OCI-LY7 (cell line): ENCODE results near the gene PLAAT1. TPM values are rescaled to one million over a fixed set of nuclear protein-coding genes. Genes with fewer than 3 reads are reported as not detected.

Source experiments
- BruUV-seq: library from RNA; stranded (reverse); fragments of 400-500 nt; replicated peaks from 2 replicates; lab custom pipeline; 2021; lab: Mats Ljungman, UMichigan
- CTCF ChIA-PET: fragments of 300-600 bp; sonication (Branson Sonifier 250); formaldehyde crosslinking; loops from one replicate; lab custom pipeline; 2022; ENCODE audit warnings: antibody characterized with exemption; ENCODE audit not compliant: unreplicated experiment; lab: Charles Lee
- POLR2A ChIA-PET: fragments of 300-600 bp; sonication (Branson Sonifier 250); formaldehyde crosslinking; loops from one replicate; lab custom pipeline; 2022; ENCODE audit warnings: antibody characterized with exemption; lab: Charles Lee
- DNase-seq: peaks from one replicate; pipeline ENCODE4 v3.0.0-alpha.2; 2015; ENCODE audit warnings: low spot score
- H2AFZ ChIP-seq: fragments of 200-600 bp; sonication (generic), shearing (Covaris generic); 2 replicates; pipeline ENCODE4 v1.6.1; 2014; ENCODE audit warnings: mild to moderate bottlenecking, antibody characterized with exemption, low read length, moderate library complexity
- H3K27ac ChIP-seq: fragments of 200-600 bp; sonication (generic); 2 replicates; pipeline ENCODE4 v1.5.1; 2014; ENCODE audit warnings: mixed run types, low read depth, mild to moderate bottlenecking, moderate library complexity, low read length, inconsistent platforms; ENCODE audit not compliant: poor library complexity, severe bottlenecking
- H3K36me3 ChIP-seq: fragments of 200-600 bp; sonication (generic); 2 replicates; pipeline ENCODE4 v1.6.1; 2014; ENCODE audit warnings: mild to moderate bottlenecking, antibody characterized with exemption, low read length, moderate library complexity, mixed read lengths; ENCODE audit not compliant: insufficient read depth
- H3K4me1 ChIP-seq: fragments of 200-600 bp; sonication (generic); 2 replicates; pipeline ENCODE4 v1.5.1; 2014; ENCODE audit warnings: mild to moderate bottlenecking, low read length; ENCODE audit not compliant: insufficient read depth, poor library complexity, severe bottlenecking
- H3K4me2 ChIP-seq: fragments of 200-600 bp; sonication (generic); 2 replicates; pipeline ENCODE4 v1.6.1; 2014; ENCODE audit warnings: mild to moderate bottlenecking, low read length
- H3K4me3 ChIP-seq: fragments of 200-600 bp; sonication (generic); 2 replicates; pipeline ENCODE4 v1.5.1; 2014; ENCODE audit warnings: mild to moderate bottlenecking, low read depth, low read length; ENCODE audit not compliant: poor library complexity, severe bottlenecking
- H3K79me2 ChIP-seq: fragments of 200-600 bp; sonication (generic); 2 replicates; pipeline ENCODE4 v1.6.1; 2016; ENCODE audit warnings: low read depth, mild to moderate bottlenecking, low read length, moderate library complexity, mixed read lengths; ENCODE audit not compliant: insufficient read depth
- H3K9me2 ChIP-seq: fragments of 200-600 bp; sonication (generic); 2 replicates; pipeline ENCODE4 v1.6.1; 2016; ENCODE audit warnings: mild to moderate bottlenecking, low read length, mixed read lengths; ENCODE audit not compliant: insufficient read depth
- H3K9me3 ChIP-seq: fragments of 200-600 bp; sonication (generic); 2 replicates; pipeline ENCODE4 v1.6.1; 2014; ENCODE audit warnings: mild to moderate bottlenecking, mixed run types, low read length, mixed read lengths
- H4K20me1 ChIP-seq: fragments of 200-600 bp; sonication (generic); 2 replicates; pipeline ENCODE4 v1.6.1; 2014; ENCODE audit warnings: mild to moderate bottlenecking, antibody characterized with exemption, low read length, moderate library complexity, mixed read lengths; ENCODE audit not compliant: insufficient read depth
- EZH2phosphoT487 ChIP-seq: fragments of 200-600 bp; sonication (generic); IDR thresholded peaks from 2 replicates; pipeline ENCODE4 v1.6.1; 2018; ENCODE audit warnings: low read depth, borderline replicate concordance, mild to moderate bottlenecking, mixed run types, antibody characterized with exemption, low read length, moderate library complexity, mixed read lengths
- intact Hi-C: fragments of 100-400 bp; cut with micrococcal nuclease; formaldehyde crosslinking; loops from one replicate; pipeline ENCODE4 v1.10.0; 2022; ENCODE audit not compliant: unreplicated experiment
- total RNA-seq, 2 experiments: library from RNA; depleted of rRNA in 1 of 2; stranded (reverse); fragments of >200 nt in 1 of 2; shearing (Covaris generic) in 1 of 2; gene quantifications; 2 replicates each; pipeline ENCODE4 v1.2.3, GENCODE V29; 2014 to 2022
- TF ChIP-seq, protein P1 (sequence below): fragments of 200-600 bp; sonication (generic); conservative IDR thresholded peaks from 2 replicates; pipeline ENCODE4 v1.5.1; 2014; ENCODE audit warnings: mild to moderate bottlenecking, antibody characterized with exemption, low read length, moderate library complexity, mixed read lengths

PLAAT1 gene
- total RNA-seq, 2 experiments from 2014 or later = not detected

GRCh38 chr3:193271101-193271840 is 30.2 kb downstream of the PLAAT1 start:
- DNase-seq = no peak
- Histone ChIP-seq H3K4me1 (no peaks in the 10 kb centered on the region), H3K27ac (no peak overlapping the region), H3K36me3 (no peaks in the 10 kb centered on the region), H3K9me3 (no peaks in the 10 kb centered on the region), H3K4me3 (no peak overlapping the region), H3K4me2 (no peak overlapping the region), H4K20me1 (no peaks in the 10 kb centered on the region), H2AFZ (no peak overlapping the region), H3K79me2 (no peaks in the 10 kb centered on the region), H3K9me2 (no peaks in the 10 kb centered on the region)
- ChIA-PET POLR2A (no interaction called here), CTCF (no interaction called here)
- TF ChIP-seq, protein P1, sequence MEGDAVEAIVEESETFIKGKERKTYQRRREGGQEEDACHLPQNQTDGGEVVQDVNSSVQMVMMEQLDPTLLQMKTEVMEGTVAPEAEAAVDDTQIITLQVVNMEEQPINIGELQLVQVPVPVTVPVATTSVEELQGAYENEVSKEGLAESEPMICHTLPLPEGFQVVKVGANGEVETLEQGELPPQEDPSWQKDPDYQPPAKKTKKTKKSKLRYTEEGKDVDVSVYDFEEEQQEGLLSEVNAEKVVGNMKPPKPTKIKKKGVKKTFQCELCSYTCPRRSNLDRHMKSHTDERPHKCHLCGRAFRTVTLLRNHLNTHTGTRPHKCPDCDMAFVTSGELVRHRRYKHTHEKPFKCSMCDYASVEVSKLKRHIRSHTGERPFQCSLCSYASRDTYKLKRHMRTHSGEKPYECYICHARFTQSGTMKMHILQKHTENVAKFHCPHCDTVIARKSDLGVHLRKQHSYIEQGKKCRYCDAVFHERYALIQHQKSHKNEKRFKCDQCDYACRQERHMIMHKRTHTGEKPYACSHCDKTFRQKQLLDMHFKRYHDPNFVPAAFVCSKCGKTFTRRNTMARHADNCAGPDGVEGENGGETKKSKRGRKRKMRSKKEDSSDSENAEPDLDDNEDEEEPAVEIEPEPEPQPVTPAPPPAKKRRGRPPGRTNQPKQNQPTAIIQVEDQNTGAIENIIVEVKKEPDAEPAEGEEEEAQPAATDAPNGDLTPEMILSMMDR = no peak
- no peak for TF ChIP-seq EZH2phosphoT487
- intact Hi-C loops = no loop called here
- BruUV-seq = no TSS peak

DNA sequence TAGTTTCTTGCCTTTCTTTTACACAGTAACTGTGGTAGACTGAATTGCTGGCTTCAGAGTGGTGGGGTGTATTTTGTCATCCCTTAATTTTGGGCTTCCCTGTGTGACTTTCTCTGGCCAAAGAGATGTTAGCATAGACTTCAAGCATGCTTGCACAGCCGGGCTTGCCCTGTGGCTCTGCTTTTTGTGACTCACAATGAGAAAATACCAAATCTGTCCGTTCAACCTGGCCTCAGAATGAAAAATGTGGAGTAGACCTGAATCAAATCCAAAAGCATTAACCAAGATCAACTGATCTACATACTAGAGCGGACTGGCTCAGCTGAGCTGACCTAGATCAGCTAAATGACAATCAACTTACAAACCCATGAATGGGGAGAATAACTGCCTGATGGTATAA is 51.4 kb downstream of the PLAAT1 start:
- no peak overlapping the region for H3K4me2 ChIP-seq
- H3K9me2 ChIP-seq = no peaks in the 10 kb centered on the region
- no peaks in the 10 kb centered on the region for H3K4me1 ChIP-seq
- CTCF ChIA-PET = no interaction called here
- no peaks in the 10 kb centered on the region for H3K9me3 ChIP-seq
- intact Hi-C loops = no loop called here
- H3K36me3 ChIP-seq = no peaks in the 10 kb centered on the region
- H3K79me2 ChIP-seq = no peaks in the 10 kb centered on the region
- no peaks in the 10 kb centered on the region for H4K20me1 ChIP-seq
- DNase-seq = no peak
- TF ChIP-seq, protein P1 = no peak
- TF ChIP-seq EZH2phosphoT487 = no peak
- no peak overlapping the region for H3K4me3 ChIP-seq
- H3K27ac ChIP-seq = no peak overlapping the region
- POLR2A ChIA-PET = no interaction called here
- BruUV-seq = no TSS peak
- no peak overlapping the region for H2AFZ ChIP-seq

GRCh38 chr3:193295985-193296384 is 55.0 kb downstream of the PLAAT1 start:
- no TSS peak for BruUV-seq
- Histone ChIP-seq H3K79me2 (no peaks in the 10 kb centered on the region), H4K20me1 (no peaks in the 10 kb centered on the region), H3K36me3 (no peaks in the 10 kb centered on the region), H3K9me2 (no peaks in the 10 kb centered on the region), H3K4me3 (no peak overlapping the region), H3K4me1 (no peaks in the 10 kb centered on the region), H2AFZ (no peak overlapping the region), H3K27ac (no peak overlapping the region), H3K4me2 (no peak overlapping the region), H3K9me3 (no peaks in the 10 kb centered on the region)
- TF ChIP-seq, protein P1 = no peak
- TF ChIP-seq EZH2phosphoT487 = no peak
- no peak for DNase-seq
- intact Hi-C loops = no loop called here
- ChIA-PET POLR2A (no interaction called here), CTCF (no interaction called here)
